GM12864 (cell line): Measurements from ENCODE around the gene POLR2C.

Experiments
- DNase-seq: peaks from one replicate; pipeline ENCODE4 v3.0.0-alpha.2; 2011; ENCODE audit warnings: low read depth
- H3K4me3 ChIP-seq: 2 replicates; pipeline ENCODE4 v1.5.1; 2011; ENCODE audit warnings: mild to moderate bottlenecking, low read depth, low read length, control low read depth
- CTCF ChIP-seq: IDR thresholded peaks from 2 replicates; pipeline ENCODE4 v1.5.1; 2011; ENCODE audit warnings: low read depth, mild to moderate bottlenecking, moderate library complexity, low read length, control low read depth, inconsistent platforms; ENCODE audit errors: missing control alignments

Gene POLR2C

GRCh38 chr16:57474671-57475661, 12.5 kb downstream of the POLR2C start:
- no peak for TF ChIP-seq CTCF
- no peak overlapping the region for H3K4me3 ChIP-seq
- no peak for DNase-seq

GRCh38 chr16:57475711-57476339, 13.3 kb downstream of the POLR2C start:
- no peak overlapping the region for H3K4me3 ChIP-seq
- TF ChIP-seq CTCF = peak; percentile 95
- DNase-seq = peak; percentile 41

- H3K4me3 ChIP-seq = no peak overlapping the region
- DNase-seq = no peak
- TF ChIP-seq CTCF = no peak
These were observed 14.3 kb downstream of the POLR2C start for GRCh38 chr16:57476546-57477410.

- no peak for DNase-seq
- no peak overlapping the region for H3K4me3 ChIP-seq
- TF ChIP-seq CTCF = no peak
These were observed 15.2 kb downstream of the POLR2C start for GRCh38 chr16:57477531-57478202.

GRCh38 chr16:57478396-57479204, 16.1 kb downstream of the POLR2C start:
- H3K4me3 ChIP-seq = no peak overlapping the region
- DNase-seq = no peak
- no peak for TF ChIP-seq CTCF
